Esophagus muscularis mucosa (tissue), 4 donors: Measurements from ENCODE around the gene UBE2D4. TPM values are rescaled to one million over a fixed set of nuclear protein-coding genes. Genes with fewer than 3 reads are reported as not detected.
"Not testable (repeated sequence)": the region's sequence is repeated elsewhere in the genome, so short reads cannot be mapped to it uniquely, and the experiment has no call there.

ENCODE experiments used
- DNase-seq: peaks from one replicate; pipeline ENCODE4 v3.0.0-alpha.2; 2017; ENCODE audit errors: extremely low spot score
- H3K27ac ChIP-seq, 4 donors: fragments of 200-600 bp; sonication (generic); replicated peaks in 1 of 4; 1 replicate in 3 of 4; 2 replicates in 1 of 4; pipeline ENCODE4 v1.5.1; 2016 to 2019; ENCODE audit warnings: mild to moderate bottlenecking in 1 of 4
- H3K27me3 ChIP-seq, 4 donors: fragments of 200-600 bp; sonication (generic); one replicate each; pipeline versions ENCODE4 v1.5.1 to v1.6.0; 2016 to 2019
- H3K36me3 ChIP-seq, 4 donors: fragments of 200-600 bp; sonication (generic); one replicate each; pipeline ENCODE4 v1.5.1; 2016 to 2019
- H3K4me1 ChIP-seq, 4 donors: fragments of 200-600 bp; sonication (generic); one replicate each; pipeline ENCODE4 v1.5.1; 2016 to 2019
- H3K4me3 ChIP-seq, 4 donors: fragments of 200-600 bp; sonication (generic); 1 replicate in 2 of 4; 2 replicates in 2 of 4; pipeline ENCODE4 v1.5.1; 2016 to 2019; ENCODE audit warnings: mild to moderate bottlenecking in 4 of 4, moderate library complexity in 1 of 4
- H3K9me3 ChIP-seq, 4 donors: fragments of 200-600 bp; sonication (generic); 1 replicate in 3 of 4; 2 replicates in 1 of 4; pipeline ENCODE4 v1.5.1; 2016 to 2019
- EP300 ChIP-seq: sonication (generic); formaldehyde crosslinking; IDR thresholded peaks from one replicate; pipeline ENCODE4 v1.6.1; 2017; ENCODE audit warnings: antibody characterized with exemption
- POLR2A ChIP-seq: fragments of 450-650 bp; IDR thresholded peaks from one replicate; pipeline ENCODE4 v1.6.1; 2017; ENCODE audit warnings: antibody characterized with exemption, moderate library complexity, mild to moderate bottlenecking, low read depth
- POLR2AphosphoS5 ChIP-seq, 2 donors: sonication (generic); formaldehyde crosslinking; IDR thresholded peaks; one replicate each; pipeline ENCODE4 v1.6.1; 2017; ENCODE audit warnings: antibody characterized with exemption in 2 of 2
- WGBS: methylation state at CpG from one replicate; pipeline ENCODE4 v1.1.5; 2018; 5-methylcytosine and 5-hydroxymethylcytosine counted together
- intact Hi-C: fragments of 100-400 bp; cut with DNase I; formaldehyde crosslinking; loops from one replicate; pipeline ENCODE4 v1.15.1; 2023
- total RNA-seq, 4 donors: library from RNA; depleted of rRNA; stranded (reverse); fragments of >200 nt; gene quantifications; one replicate each; pipeline versions ENCODE4 v1.1.0 to v1.2.1, GENCODE V29; 2016
- TF ChIP-seq, protein P1 (sequence below), 3 experiments: fragments of 200-600 bp in 2 of 3; fragments of 450-650 bp in 1 of 3; sonication (generic) in 2 of 3; IDR thresholded peaks; one replicate each; pipeline ENCODE4 v1.5.1; 2017 to 2019; ENCODE audit warnings: antibody characterized with exemption in 3 of 3, mild to moderate bottlenecking in 2 of 3, moderate library complexity in 1 of 3

Gene UBE2D4
- total RNA-seq, 4 donors from 2014 or later: 20.1 to 36.4 (median 26.3) TPM

DNA sequence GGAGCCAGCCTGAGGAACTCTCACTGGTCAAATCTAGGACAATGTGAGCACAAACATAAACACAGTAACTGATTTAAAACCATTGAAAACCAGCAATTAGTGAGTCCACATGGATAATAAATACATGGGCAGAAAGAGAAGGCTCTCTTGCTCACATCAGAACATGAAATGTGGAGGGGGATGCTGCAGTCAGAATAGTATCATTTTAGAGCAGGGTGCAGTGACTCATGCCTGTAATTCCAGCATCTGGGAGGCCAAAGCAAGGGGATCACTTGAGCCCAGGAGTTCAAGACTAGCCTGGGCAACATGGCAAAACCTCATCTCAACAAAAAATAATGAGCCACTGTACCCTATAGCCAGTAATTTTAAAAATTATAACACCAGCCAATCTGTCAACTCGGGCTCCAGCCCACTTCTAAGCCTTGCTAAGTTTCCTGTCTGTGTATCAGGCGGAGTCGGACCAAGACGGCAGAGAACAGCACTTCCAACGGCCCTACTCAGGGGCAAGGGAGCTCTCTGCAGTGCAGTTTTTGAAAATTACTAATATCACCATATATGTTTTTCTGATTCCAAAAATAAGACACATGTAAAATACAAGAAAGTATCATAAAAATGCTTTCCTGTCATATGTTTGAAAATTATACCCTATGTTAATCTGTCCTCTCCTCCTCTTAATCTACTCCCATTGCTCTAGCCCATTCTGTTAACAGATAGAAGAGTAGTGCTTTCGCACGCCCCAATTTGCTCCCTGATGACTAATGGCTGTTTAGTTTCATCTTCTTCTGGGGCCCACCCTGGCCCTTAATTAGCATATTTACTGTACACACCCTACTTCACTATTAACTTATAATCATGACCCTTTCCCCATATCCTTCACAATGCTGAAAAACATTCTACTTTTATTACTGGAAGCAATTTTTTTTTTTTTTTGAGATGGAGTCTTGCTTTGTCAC, 37.0 kb upstream of the UBE2D4 start:
- WGBS: 85% methylated on average over 7 of the region's 7 CpGs
- Histone ChIP-seq H3K27ac (no peak overlapping the region), H3K36me3 (peaks cover 7 to 26% (median 24%) of the 10 kb centered on the region in 4 donors), H3K4me1 (peaks cover 20 to 43% (median 27%) of the 10 kb centered on the region in 4 donors), H3K27me3 (no peaks in the 10 kb centered on the region), H3K4me3 (no peak overlapping the region), H3K9me3 (no peaks in the 10 kb centered on the region)
- no peak for DNase-seq
- intact Hi-C loops: no loop called here
- TF ChIP-seq EP300 (no peak), POLR2A (no peak), POLR2AphosphoS5 (IDR thresholded peaks at IDR 0.05) (no peak)
- TF ChIP-seq, protein P1, sequence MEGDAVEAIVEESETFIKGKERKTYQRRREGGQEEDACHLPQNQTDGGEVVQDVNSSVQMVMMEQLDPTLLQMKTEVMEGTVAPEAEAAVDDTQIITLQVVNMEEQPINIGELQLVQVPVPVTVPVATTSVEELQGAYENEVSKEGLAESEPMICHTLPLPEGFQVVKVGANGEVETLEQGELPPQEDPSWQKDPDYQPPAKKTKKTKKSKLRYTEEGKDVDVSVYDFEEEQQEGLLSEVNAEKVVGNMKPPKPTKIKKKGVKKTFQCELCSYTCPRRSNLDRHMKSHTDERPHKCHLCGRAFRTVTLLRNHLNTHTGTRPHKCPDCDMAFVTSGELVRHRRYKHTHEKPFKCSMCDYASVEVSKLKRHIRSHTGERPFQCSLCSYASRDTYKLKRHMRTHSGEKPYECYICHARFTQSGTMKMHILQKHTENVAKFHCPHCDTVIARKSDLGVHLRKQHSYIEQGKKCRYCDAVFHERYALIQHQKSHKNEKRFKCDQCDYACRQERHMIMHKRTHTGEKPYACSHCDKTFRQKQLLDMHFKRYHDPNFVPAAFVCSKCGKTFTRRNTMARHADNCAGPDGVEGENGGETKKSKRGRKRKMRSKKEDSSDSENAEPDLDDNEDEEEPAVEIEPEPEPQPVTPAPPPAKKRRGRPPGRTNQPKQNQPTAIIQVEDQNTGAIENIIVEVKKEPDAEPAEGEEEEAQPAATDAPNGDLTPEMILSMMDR (IDR thresholded peaks at IDR 0.05): no peak

DNA sequence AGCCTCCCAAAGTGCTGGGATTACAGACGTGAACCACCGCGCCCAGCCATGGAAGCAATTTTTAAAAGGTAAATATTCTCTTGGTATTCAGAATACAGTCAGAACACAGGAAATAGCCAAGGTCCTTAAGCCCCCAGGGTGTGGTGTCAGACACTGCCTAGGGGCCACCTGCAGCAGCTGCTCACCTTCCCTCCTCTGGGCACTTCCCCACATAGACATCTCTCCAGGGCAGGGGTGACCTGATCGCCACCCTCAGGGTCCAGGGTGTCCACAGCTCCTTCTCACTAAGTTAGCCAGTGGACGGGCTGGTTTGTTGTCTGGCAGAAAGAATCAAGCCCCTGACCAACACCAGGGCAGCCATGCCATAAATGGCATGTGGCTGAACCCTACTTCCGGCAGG, 35.8 kb upstream of the UBE2D4 start:
- no peaks in the 10 kb centered on the region for H3K9me3 ChIP-seq
- H3K27ac ChIP-seq: no peak overlapping the region
- no peak for DNase-seq
- peaks cover 6 to 17% (median 13%) of the 10 kb centered on the region in 4 donors for H3K36me3 ChIP-seq
- TF ChIP-seq POLR2AphosphoS5 (IDR thresholded peaks at IDR 0.05) (no peak), EP300 (no peak)
- H3K27me3 ChIP-seq: no peaks in the 10 kb centered on the region
- intact Hi-C loops: no loop called here
- H3K4me1 ChIP-seq: peaks cover 20 to 43% (median 27%) of the 10 kb centered on the region in 4 donors
- 92% methylated on average over 4 of the region's 6 CpGs for WGBS
- H3K4me3 ChIP-seq: no peak overlapping the region

DNA sequence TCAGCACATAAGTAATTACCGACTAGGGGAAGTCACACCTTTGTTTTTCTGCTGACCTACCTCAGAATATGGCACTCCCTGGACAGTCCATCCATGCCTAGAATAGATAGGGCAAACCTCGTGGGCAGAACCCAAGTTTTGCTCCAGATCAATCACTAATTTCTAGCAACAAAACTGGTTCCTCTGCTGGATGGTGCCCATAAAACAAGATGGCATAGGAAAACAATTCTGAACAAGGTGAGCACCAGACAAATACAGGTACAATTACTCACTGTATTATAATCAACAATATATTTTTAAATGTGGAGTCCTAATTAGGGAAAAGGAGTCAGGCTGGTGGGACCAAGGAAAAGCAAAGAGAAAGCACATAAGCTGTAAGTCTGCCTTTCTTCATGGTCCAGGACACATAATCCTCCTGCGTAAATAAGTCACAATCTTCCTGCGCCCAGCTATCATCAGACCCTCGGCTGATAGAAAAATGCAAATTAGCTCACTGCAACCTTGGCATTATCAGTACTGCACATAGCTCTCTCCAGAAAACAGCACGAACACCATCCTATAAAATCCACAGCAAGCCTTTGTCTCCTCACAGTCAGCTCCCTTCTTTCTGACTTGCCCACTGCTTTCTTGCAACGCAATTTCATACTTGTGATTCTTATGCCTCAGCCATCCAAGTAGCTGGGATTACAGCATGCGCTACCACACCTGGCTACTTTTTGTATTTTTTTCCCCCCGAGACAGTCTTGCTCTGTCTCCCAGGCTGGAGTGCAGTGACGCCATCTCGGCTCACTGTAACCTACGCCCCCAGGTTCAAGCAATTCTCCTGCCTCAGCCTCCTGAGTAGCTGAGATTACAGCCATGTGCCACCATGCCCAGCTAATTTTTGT, 34.9 kb upstream of the UBE2D4 start:
- peaks cover 20 to 43% (median 27%) of the 10 kb centered on the region in 4 donors for H3K4me1 ChIP-seq
- no peak overlapping the region for H3K27ac ChIP-seq
- intact Hi-C loops: no loop called here
- no peak for TF ChIP-seq POLR2A
- TF ChIP-seq EP300: no peak
- no peak for TF ChIP-seq POLR2AphosphoS5 (IDR thresholded peaks at IDR 0.05)
- TF ChIP-seq, protein P1 (IDR thresholded peaks at IDR 0.05): no peak
- 87% methylated on average over 12 of the region's 12 CpGs for WGBS
- DNase-seq: no peak
- H3K36me3 ChIP-seq: peaks cover 0 to 9% (median 6%) of the 10 kb centered on the region in 4 donors
- no peaks in the 10 kb centered on the region for H3K27me3 ChIP-seq
- H3K4me3 ChIP-seq: no peak overlapping the region
- H3K9me3 ChIP-seq: no peaks in the 10 kb centered on the region

DNA sequence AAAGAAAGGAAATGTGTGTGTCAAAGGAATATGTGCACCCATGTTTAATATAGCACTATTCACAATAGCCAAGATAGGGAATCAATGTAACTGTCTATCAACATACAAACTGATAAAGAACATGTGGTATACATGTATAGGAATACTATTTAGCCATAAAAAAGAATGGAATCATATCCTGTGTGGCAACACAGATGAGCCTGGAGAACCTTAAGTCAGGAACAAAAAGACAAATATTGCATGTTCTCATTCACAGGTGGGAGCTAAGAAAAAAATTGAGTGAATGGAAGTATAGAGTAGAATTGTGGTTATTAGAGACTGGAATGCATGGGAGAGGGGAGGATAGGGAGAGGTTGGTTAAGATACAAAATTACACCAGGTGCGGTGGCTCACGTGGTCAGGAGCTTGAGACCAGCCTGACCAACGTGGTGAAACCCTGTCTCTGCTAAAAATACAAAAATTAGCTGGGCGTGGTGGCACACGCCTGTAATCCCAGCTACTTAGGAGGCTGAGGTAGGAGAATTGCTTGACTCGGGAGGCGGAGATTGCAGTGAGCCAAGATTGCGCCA, 30.3 kb upstream of the UBE2D4 start:
- WGBS: 92% methylated on average over 8 of the region's 8 CpGs
- no peaks in the 10 kb centered on the region for H3K27me3 ChIP-seq
- H3K36me3 ChIP-seq: peaks cover 0 to 5% (median 1%) of the 10 kb centered on the region in 4 donors
- TF ChIP-seq POLR2AphosphoS5 (IDR thresholded peaks at IDR 0.05): no peak
- H3K4me3 ChIP-seq: no peak overlapping the region
- H3K4me1 ChIP-seq: peaks cover 24 to 34% (median 27%) of the 10 kb centered on the region in 4 donors
- intact Hi-C loops: no loop called here
- no peak overlapping the region for H3K27ac ChIP-seq
- no peak for DNase-seq
- H3K9me3 ChIP-seq: no peaks in the 10 kb centered on the region

DNA sequence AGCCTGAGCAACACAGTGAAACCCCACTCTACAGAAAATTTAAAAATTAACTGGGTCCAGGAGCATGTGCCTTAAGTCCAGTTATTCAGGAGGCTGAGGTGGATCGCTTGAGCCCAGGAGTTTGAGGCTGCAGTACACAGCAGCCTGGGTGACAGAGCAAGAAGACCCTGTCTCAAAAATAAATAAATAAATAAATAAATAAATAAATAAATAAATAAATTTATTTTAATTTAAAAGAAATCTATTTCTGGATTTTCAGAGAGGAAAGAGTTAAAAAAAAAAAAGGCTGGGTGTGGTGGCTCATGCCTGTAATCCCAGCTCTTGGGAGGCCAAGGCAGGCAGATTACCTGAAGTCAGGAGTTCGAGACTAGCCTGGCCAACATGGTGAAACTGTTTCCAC, 27.7 kb upstream of the UBE2D4 start:
- intact Hi-C loops, H3K27me3 ChIP-seq, H3K4me3 ChIP-seq, DNase-seq, H3K9me3 ChIP-seq, H3K27ac ChIP-seq, H3K36me3 ChIP-seq: not testable (repeated sequence)
- H3K4me1 ChIP-seq: peaks cover 27 to 45% (median 36%) of the 10 kb centered on the region in 4 donors
- WGBS: 98% methylated on average over 2 of the region's 2 CpGs
